ENCODE measurements around the gene NAT16. TPM values are rescaled to one million over a fixed set of nuclear protein-coding genes. Genes with fewer than 3 reads are reported as not detected.

The NAT16 gene
- total RNA-seq = not detected

GRCh38 chr7:101180130-101180755 lies at the start of gene NAT16:
NAT16 (minus strand) TSS chr7:101180293; CDS start chr7:101174807, 5,486 bp downstream.
- DNase-seq (no peak), ATAC-seq (no peak)
- H3K27me3 Mint-ChIP-seq (ENCODE audit: low read depth) = peaks cover 63% of the 10 kb centered on the region
- POLR2A ChIA-PET = no interaction called here
- no peak within 1 kb of the TSS for H3K4me3 Mint-ChIP-seq
- H3K27ac Mint-ChIP-seq = no peak within 1 kb of the TSS
- no peaks in the 10 kb centered on the region for H3K36me3 Mint-ChIP-seq (ENCODE audit: low read depth)
- peaks cover 2% of the 10 kb centered on the region for H3K4me1 Mint-ChIP-seq (ENCODE audit: low read depth)
- H3K9me3 Mint-ChIP-seq (ENCODE audit: insufficient read depth) = no peaks in the 10 kb centered on the region
- CTCF ChIA-PET = interaction anchor here (1.8 kb wide), 1 partner anchor 36 kb away, joined by 5 read pairs; no protein-coding TSS in a partner anchor

GRCh38 chr7:101226721-101227120 lies 46.6 kb upstream of the NAT16 start:
- no peak overlapping the region for H3K27ac Mint-ChIP-seq
- peaks cover 12% of the 10 kb centered on the region for H3K4me1 Mint-ChIP-seq (ENCODE audit: low read depth)
- no peak overlapping the region for H3K4me3 Mint-ChIP-seq
- ChIA-PET POLR2A (interaction anchor here (0.7 kb wide), 1 partner anchor 8 kb away, joined by 3 read pairs; the partner anchor contains the start of gene ZNHIT1), CTCF (interaction anchor here (1.2 to 1.6 kb wide), 2 partner anchors 9 to 56 kb away, joined by 3 to 5 read pairs; partner anchors contain the start of genes PLOD3 and ZNHIT1)
- peaks cover 42% of the 10 kb centered on the region for H3K36me3 Mint-ChIP-seq (ENCODE audit: low read depth)
- no peak for ATAC-seq
- DNase-seq = no peak
- H3K9me3 Mint-ChIP-seq (ENCODE audit: insufficient read depth) = no peaks in the 10 kb centered on the region
- H3K27me3 Mint-ChIP-seq (ENCODE audit: low read depth) = no peaks in the 10 kb centered on the region

- DNase-seq = no peak
- CTCF ChIA-PET = interaction anchor here (1.5 to 1.6 kb wide), 2 partner anchors 8 to 33 kb away, joined by 3 to 5 read pairs; partner anchors contain the start of genes PLOD3 and ZNHIT1
- H3K4me3 Mint-ChIP-seq = no peak overlapping the region
- peaks cover 43% of the 10 kb centered on the region for H3K36me3 Mint-ChIP-seq (ENCODE audit: low read depth)
- peaks cover 14% of the 10 kb centered on the region for H3K4me1 Mint-ChIP-seq (ENCODE audit: low read depth)
- H3K9me3 Mint-ChIP-seq (ENCODE audit: insufficient read depth) = no peaks in the 10 kb centered on the region
- H3K27ac Mint-ChIP-seq = no peak overlapping the region
- no peak for ATAC-seq
- POLR2A ChIA-PET = no interaction called here
- H3K27me3 Mint-ChIP-seq (ENCODE audit: low read depth) = no peaks in the 10 kb centered on the region
Measured at GRCh38 chr7:101225650-101226049, 45.6 kb upstream of the NAT16 start.

GRCh38 chr7:101223528-101223927 lies 43.4 kb upstream of the NAT16 start:
- Mint-ChIP-seq H3K36me3 (ENCODE audit: low read depth) (peaks cover 37% of the 10 kb centered on the region), H3K9me3 (ENCODE audit: insufficient read depth) (no peaks in the 10 kb centered on the region), H3K4me3 (no peak overlapping the region), H3K27me3 (ENCODE audit: low read depth) (no peaks in the 10 kb centered on the region), H3K4me1 (ENCODE audit: low read depth) (peaks cover 24% of the 10 kb centered on the region), H3K27ac (no peak overlapping the region)
- no peak for ATAC-seq
- ChIA-PET CTCF (no interaction called here), POLR2A (no interaction called here)
- DNase-seq = no peak

- POLR2A ChIA-PET = interaction anchor here (0.6 to 1.1 kb wide), 2 partner anchors 9 to 41 kb away, joined by 4 to 6 read pairs; no protein-coding TSS in a partner anchor
- no peak overlapping the region for H3K27ac Mint-ChIP-seq
- CTCF ChIA-PET = no interaction called here
- ATAC-seq = no peak
- H3K9me3 Mint-ChIP-seq (ENCODE audit: insufficient read depth) = no peaks in the 10 kb centered on the region
- H3K27me3 Mint-ChIP-seq (ENCODE audit: low read depth) = no peaks in the 10 kb centered on the region
- H3K4me1 Mint-ChIP-seq (ENCODE audit: low read depth) = peaks cover 24% of the 10 kb centered on the region
- H3K36me3 Mint-ChIP-seq (ENCODE audit: low read depth) = peaks cover 33% of the 10 kb centered on the region
- DNase-seq = no peak
- H3K4me3 Mint-ChIP-seq = no peak overlapping the region
Measured at GRCh38 chr7:101222275-101222830, 42.3 kb upstream of the NAT16 start.

- no peak overlapping the region for H3K27ac Mint-ChIP-seq
- no peak overlapping the region for H3K4me3 Mint-ChIP-seq
- ATAC-seq (no peak), DNase-seq (no peak)
- H3K27me3 Mint-ChIP-seq (ENCODE audit: low read depth) = no peaks in the 10 kb centered on the region
- CTCF ChIA-PET = interaction anchor here (0.7 to 5.0 kb wide), 3 partner anchors 23 to 101 kb away, joined by 3 to 64 read pairs (median 4); partner anchors contain the start of genes FIS1 and IFT22
- POLR2A ChIA-PET = interaction anchor here (1.1 kb wide), 1 partner anchor 31 kb away, joined by 3 read pairs; no protein-coding TSS in a partner anchor
- peaks cover 36% of the 10 kb centered on the region for H3K4me1 Mint-ChIP-seq (ENCODE audit: low read depth)
- H3K36me3 Mint-ChIP-seq (ENCODE audit: low read depth) = peaks cover 43% of the 10 kb centered on the region
- no peaks in the 10 kb centered on the region for H3K9me3 Mint-ChIP-seq (ENCODE audit: insufficient read depth)
Measured at GRCh38 chr7:101220295-101220694, 40.2 kb upstream of the NAT16 start.

GRCh38 chr7:101218236-101219125 lies 38.4 kb upstream of the NAT16 start:
- ATAC-seq (peak; percentile 11), DNase-seq (no peak)
- H3K4me1 Mint-ChIP-seq (ENCODE audit: low read depth) = peaks cover 36% of the 10 kb centered on the region
- H3K27ac Mint-ChIP-seq = peak overlapping the region; percentile 88
- no peaks in the 10 kb centered on the region for H3K9me3 Mint-ChIP-seq (ENCODE audit: insufficient read depth)
- ChIA-PET POLR2A (interaction anchor here (0.6 to 2.4 kb wide), 13 partner anchors 9 to 632 kb away, joined by 3 to 20 read pairs (median 3); partner anchors contain the start of genes FIS1 and SRRT), CTCF (interaction anchor here (0.7 to 5.0 kb wide), 19 partner anchors 8 to 513 kb away, joined by 3 to 64 read pairs (median 5); partner anchors contain the start of genes FIS1 and POP7)
- peak overlapping the region; percentile 96 for H3K4me3 Mint-ChIP-seq
- no peaks in the 10 kb centered on the region for H3K27me3 Mint-ChIP-seq (ENCODE audit: low read depth)
- H3K36me3 Mint-ChIP-seq (ENCODE audit: low read depth) = peaks cover 37% of the 10 kb centered on the region

- Mint-ChIP-seq H3K27me3 (ENCODE audit: low read depth) (no peaks in the 10 kb centered on the region), H3K4me1 (ENCODE audit: low read depth) (peaks cover 36% of the 10 kb centered on the region), H3K27ac (peak within 1 kb of the TSS; percentile 88), H3K9me3 (ENCODE audit: insufficient read depth) (no peaks in the 10 kb centered on the region), H3K36me3 (ENCODE audit: low read depth) (peaks cover 30% of the 10 kb centered on the region), H3K4me3 (peak within 1 kb of the TSS; percentile 96)
- POLR2A ChIA-PET = interaction anchor here (0.6 to 2.4 kb wide), 14 partner anchors 10 to 1202 kb away, joined by 3 to 20 read pairs (median 3); partner anchors contain the start of genes FIS1, SRRT and TRIM56
- ATAC-seq (peak; percentile 71), DNase-seq (peak; percentile 99)
- CTCF ChIA-PET = interaction anchor here (0.7 to 5.0 kb wide), 21 partner anchors 9 to 512 kb away, joined by 3 to 64 read pairs (median 5); partner anchors contain the start of genes FIS1 and POP7
Measured at GRCh38 chr7:101217388-101218235, 37.5 kb upstream of the NAT16 start, which contains the start of the genes PLOD3 and ZNHIT1. PLOD3 (minus strand) TSS chr7:101217581; CDS start chr7:101217274, 307 bp downstream. ZNHIT1 (plus strand) TSS chr7:101218165; CDS start chr7:101218196, 31 bp downstream.

GRCh38 chr7:101216860-101217387 lies 36.8 kb upstream of the NAT16 start:
- ChIA-PET CTCF (interaction anchor here (0.9 to 5.0 kb wide), 20 partner anchors 9 to 511 kb away, joined by 3 to 64 read pairs (median 5); partner anchors contain the start of genes FIS1 and POP7), POLR2A (interaction anchor here (0.8 to 2.4 kb wide), 6 partner anchors 24 to 328 kb away, joined by 3 to 20 read pairs (median 4); partner anchors contain the start of genes FIS1 and TRIM56)

More at GRCh38 chr7:101216860-101217387, 36.8 kb upstream of the NAT16 start:
- Mint-ChIP-seq H3K9me3 (ENCODE audit: insufficient read depth) (no peaks in the 10 kb centered on the region), H3K27me3 (ENCODE audit: low read depth) (no peaks in the 10 kb centered on the region), H3K36me3 (ENCODE audit: low read depth) (peaks cover 25% of the 10 kb centered on the region), H3K4me1 (ENCODE audit: low read depth) (peaks cover 33% of the 10 kb centered on the region), H3K27ac (peak overlapping the region; percentile 88), H3K4me3 (peak overlapping the region; percentile 96)
- no peak for ATAC-seq
- no peak for DNase-seq

All from activated CD8-positive, alpha-beta T cell treated with anti-CD3 and anti-CD28 coated beads, Interleukin-2, amount 10 ng/mL, durations not matched to agents 7 days and 5 days (primary cell).